NCI-H128 (cell line): Measurements from ENCODE around the gene USP14.

Experiments used
- DNase-seq: peaks from one replicate; lab custom pipeline; 2025; ENCODE audit not compliant: unreplicated experiment; lab: John Stamatoyannopoulos, UW

USP14 gene

DNA sequence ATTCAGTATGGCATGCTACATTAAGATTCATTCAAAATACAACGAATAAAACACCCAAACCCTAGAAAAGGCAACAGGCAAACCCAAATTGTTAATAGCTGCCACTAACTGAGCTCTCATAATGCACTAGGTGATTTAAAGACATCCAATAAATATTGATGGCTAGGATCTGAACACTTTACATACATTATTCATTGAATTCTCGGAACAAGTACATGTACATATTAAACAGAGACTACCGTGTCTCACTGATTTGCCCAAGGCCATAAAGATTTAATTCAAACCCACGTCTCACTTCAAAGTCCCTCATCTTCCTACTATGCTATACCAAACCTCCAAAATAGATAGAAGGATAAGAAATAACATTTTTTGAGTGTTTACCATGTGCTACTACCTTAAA, 67.4 kb downstream of the USP14 start:
- no peak for DNase-seq

DNA sequence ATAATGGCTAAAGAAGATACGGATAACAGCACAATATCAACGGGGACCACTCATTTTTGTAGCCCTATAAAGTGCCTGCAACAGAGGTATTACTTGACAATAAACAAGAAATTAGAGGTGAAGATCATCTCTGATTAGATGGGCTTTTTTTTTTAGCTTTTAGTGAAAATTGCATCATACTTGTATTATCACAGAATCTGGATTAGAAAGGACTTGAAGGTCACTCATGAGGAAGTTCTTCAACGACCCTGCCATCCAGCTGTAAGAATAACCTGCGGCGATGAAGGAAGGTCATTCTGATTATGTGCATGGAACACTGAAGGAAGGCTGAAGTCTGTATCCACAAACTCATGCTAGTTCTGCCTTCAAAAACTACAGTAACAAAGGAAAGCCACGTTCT, 69.0 kb downstream of the USP14 start:
- no peak for DNase-seq

DNA sequence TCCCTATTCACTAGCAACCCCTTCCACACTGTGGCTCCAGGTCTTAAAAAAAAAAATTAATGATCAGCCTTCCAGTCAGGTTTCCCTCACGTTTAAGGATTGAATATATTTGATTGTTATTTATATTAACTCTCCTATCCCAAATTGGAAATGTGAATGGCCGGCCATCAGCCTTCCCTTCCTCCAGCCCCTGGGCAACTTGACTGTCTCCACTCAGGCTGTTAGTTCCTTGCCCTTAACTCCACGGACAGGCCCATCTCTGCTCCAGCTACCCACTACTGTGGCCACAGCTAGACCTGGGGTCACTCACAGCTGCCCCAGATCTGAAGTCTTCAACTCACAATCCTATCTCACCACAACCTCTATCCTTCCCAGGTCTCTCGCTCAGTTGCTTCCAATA, 69.5 kb downstream of the USP14 start:
- no peak for DNase-seq

DNA sequence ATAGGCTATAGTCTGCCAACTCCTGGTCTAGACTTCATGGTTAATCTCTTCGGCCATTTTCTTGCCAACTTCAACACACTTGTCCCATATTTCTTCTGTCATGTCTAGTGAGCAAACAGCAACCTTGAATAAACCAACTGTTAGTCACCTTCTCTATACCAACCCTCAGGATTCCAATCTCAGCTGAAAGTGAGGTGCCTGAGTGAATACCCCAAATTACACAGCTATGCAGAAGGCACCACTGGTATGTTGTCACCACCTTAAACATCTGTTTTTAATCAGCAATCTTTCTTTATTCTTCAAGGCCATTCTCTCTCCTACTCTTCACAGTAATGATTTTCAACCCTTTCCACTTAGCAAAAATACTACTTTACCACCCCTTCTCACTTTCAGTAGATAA, 70.2 kb downstream of the USP14 start:
- no peak for DNase-seq

DNA sequence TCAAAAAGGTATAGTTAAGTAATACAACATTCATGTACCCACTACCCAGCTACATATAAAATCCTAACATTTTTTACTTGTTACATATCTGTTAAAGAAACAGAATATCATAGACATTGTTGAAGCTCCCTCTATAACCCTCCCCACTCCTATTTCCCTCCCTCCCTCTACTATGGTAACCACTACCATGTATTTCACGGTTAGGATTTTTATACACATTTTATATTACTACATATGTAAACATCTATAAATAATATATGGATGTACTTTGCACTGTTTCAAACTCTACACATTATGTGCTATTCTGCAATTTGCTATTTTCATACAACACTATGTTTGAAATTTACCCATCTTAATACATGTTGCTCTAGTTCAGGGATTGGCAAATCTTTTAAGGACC, 73.2 kb downstream of the USP14 start:
- DNase-seq = no peak

DNA sequence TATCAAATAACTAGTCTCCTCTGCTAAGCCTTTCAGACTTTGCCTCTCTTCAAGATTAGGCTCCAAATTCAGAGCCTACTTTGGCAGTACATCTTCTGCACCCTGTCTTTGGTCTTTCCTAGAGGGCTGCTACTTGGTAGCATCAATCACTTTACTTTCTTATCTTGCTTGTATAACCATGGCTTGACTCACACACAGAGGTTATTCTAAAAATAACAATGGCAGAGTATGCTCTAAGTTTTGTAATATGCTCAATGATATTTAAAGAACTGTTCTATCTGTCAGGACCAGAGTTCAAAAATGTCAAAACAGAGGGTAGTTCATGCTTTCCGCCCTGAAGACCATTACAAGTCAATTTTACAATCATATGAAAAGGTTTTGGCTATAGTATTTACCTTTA, 81.8 kb downstream of the USP14 start:
- DNase-seq = no peak

DNA sequence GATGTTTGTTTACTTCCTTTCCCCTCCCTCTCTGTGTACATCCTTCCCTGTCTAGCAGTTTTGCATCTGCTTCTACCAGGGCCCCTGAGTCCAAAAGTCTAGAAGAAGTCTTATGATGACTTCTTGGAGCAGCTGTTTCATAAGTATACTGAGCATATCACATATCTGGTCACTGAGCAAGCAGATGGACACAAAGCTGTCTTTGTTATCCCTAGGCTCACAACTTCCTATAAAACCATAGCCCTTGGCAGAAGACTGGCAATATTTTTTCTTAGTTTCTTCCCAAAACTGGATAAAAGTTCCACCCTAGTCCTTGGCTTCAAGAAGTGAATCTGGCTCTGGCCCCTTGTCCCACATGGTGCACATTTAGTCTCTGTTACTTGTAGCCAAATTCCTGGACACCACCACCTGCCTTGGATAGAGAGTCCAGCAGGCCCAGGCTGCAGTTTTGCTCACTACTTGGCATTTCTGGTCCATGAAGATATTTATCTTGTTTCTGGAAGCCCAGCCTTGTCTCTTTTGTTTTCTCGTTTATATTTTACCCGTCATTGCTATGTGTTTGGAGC, 87.0 kb downstream of the USP14 start:
- DNase-seq = no peak

DNA sequence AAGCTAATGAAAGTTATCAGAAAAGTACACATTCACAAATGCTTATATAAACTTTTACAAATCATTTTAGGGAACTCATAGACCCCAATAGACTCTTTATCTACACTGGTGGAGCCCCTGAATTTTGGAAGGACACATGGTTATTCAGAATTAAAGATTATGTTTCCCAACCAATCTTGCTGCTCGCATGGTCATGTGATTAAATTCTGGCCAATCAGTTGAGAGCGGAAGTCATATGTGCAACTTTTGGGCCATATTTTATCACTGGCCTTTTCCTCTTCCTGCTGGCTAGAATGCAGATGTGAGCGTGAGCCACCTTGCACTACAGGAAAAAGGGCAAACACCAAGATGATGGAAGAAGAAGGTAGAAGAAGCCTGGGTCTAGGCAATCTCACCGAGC, 89.7 kb downstream of the USP14 start:
- no peak for DNase-seq

DNA sequence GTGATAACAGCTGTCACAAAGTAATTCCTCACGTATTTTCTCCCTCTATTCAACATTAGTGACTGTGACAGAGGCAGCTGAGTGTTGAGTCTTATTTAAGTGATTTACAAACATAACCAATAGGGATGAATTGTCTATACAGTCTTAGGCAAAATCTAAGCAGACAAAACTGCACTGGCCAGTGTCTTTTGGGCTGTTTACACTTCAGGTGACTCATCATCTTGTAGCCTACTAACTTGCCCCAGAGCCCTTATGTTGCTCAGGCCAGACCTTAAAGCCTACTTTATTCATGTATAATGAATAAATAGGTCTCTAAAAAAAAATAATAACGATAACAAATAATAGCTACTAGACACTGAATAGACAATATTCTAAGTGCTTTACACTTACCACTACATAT, 92.3 kb downstream of the USP14 start:
- DNase-seq = no peak

DNA sequence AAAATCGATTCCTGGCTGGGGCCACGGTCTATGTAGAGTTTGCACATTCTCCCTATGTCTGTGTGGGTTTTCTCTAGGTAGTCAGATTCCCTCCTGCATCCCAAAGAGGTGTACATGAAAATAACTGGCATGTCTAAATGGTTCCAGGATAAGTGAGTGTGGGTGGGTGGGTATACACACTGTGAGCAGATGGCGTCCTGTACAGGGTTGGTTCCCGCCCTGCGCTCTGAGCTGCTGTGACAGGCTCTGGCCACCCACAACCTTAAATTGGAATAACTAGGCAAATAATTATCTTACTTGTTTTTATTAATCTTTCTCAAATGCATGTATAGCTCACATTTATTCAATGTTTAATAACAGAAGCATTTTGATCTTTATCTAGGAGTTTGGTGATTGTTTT, 93.2 kb downstream of the USP14 start:
- DNase-seq = no peak

DNA sequence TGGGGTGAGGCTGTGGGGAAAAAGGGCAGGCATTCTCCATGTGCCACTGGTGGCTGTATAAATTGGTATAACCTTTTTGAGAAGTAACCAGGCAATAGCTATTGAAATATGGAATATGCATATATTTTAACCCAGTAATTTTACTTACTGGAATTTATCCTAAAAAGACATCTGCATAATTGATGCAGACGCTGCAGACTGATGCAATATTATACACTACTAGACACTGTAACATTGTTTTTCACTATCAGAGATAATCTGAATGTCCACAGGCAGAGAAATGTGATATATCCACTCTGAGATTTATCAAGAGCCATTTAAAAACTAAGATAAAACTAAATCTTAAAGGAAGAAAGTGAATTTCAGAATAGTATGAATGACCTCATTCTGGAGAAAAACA, 94.8 kb downstream of the USP14 start:
- DNase-seq = no peak

DNA sequence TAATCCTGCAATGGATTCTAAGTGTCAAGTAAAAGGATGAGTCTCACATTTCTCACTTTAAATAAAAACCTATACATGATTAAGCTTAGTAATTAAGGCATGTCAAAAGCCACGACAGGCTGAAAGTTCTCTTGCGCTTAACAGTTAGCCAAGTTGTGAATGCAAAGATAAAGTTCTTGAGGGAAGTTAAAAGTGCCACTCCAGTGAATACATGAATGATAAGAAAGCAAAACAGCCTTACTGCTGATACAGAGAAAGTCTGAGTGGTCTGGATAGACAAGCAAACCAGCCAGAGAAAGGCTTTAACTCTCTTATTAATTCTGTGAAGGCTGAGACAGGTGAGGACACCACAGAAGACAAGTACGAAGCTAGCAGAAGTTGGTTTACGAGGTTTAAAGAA, 96.8 kb downstream of the USP14 start:
- DNase-seq = no peak

DNA sequence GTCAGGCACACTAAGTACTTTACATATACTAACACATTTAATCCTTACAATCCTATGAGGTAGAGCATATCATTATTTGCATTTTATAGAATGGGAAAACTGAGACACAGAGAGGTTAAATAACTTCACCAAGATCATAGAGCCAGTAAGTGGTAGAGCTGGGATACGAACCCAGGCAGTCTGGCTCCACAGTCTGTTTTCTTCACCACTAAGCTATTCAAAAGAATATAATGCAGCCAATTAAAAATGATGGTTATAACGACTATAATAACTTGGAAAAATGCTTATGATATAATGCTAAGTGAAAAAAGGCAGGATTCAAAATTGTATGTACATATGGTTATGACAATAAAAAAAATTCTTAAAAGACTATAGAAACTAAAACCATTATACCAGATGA, 102.2 kb downstream of the USP14 start:
- DNase-seq = no peak

DNA sequence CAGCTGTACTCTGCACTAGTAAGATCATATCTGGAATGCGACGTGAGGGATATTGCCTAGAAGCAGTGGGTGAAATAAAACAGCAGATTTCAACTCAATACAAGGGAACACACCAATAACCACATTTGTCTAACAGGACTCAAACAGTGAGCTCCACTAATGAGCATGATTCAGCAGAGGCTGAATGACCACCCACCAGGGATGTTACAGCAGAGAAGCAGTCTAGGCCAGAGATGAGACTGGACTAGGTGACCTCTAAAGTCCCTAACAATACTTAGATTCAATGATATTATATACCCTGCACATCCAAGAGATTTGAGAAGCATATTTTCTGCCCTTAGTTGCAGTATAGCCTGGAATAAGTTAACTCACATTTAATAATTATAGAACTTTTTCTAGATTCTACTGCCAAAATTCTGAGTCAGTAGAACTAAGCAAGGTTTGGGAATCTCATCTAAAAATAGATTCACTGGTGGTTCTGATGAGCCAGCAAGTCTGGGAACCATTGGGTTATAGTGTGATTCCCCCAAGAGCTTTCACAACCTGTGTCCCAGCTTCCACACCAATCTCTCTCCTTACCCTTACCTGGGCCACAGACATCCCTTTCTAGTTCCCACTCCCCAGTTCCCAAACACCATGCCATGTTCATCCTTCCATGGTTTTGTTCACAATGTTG, 103.2 kb downstream of the USP14 start:
- DNase-seq = no peak
